ENCODE data around the gene C12orf56.

The C12orf56 gene, protein sequence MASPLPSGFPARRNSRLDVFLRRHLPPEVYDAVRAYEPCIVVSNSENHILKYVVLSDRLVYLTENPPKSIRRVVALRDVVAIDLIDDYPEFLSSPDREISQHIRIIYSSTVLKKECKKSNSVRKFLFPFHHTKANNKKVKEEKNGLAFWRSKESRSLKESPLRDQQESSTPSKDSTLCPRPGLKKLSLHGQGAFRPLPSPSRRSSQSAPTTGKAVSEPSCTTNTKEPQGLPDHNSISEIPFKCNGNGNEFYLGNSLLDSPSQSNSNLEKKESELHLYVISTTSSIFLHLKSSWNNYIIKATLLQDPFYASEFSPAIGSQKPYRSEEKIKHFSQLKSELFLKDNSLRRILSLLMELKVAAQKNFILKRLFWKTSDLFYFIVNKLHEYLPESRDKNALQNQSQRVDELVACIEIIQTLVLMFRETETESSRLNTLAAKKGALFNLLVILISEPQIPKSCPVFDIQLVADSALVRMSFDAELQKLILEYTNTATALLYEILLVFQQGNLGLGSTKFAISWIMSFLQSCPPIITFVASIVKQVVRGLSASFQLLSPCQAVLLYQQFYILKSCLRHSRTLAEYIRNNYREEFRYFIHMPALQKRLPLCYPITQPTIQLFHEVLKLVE

DNA sequence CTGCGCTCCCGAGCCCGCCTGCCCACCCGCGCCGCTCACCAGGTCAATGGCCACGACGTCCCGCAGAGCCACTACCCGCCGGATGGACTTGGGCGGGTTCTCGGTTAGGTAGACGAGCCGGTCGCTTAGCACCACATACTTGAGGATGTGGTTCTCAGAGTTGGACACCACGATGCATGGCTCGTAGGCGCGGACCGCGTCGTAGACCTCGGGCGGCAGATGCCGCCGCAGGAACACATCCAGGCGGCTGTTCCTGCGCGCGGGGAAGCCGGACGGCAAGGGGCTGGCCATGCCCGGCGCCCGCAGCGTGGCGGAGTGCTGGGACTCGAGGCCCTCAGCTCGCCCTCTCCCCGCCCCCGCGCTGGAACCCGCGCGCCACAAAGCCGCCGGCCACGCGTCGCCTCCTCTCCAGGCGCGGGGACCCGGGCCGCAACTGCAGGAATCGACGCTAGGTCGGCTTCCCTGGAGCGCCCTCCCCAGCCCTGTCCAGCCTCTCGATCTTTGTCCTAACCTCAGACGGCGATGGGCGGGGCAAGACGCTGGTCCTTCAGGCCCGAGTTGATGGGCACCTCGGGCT lies at the start of gene C12orf56:
Gene C12orf56, minus strand, starts transcription at position 484 of the 577 bp plus-strand sequence. Its CDS starts 193 bp downstream, at position 291.
- DNase-seq: no peak

DNA sequence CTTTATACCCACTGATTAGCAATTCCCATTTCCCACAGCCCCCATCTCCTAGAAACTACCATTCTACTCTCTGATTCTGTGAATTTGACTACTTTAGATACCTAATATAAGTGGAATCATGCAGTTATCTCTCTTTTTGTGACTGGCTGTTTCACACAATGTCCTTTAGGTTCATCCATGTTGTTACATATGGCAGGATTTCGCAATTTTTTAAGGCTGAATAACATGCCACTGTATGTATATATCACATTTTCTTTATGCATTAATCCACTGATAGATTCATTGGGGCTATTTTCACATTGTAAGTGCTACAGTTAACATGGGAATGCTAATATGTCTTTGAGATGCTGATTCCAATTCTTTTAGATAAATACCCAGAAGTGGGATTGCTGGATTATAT lies 49.5 kb upstream of the C12orf56 start:
- DNase-seq: no peak

DNA sequence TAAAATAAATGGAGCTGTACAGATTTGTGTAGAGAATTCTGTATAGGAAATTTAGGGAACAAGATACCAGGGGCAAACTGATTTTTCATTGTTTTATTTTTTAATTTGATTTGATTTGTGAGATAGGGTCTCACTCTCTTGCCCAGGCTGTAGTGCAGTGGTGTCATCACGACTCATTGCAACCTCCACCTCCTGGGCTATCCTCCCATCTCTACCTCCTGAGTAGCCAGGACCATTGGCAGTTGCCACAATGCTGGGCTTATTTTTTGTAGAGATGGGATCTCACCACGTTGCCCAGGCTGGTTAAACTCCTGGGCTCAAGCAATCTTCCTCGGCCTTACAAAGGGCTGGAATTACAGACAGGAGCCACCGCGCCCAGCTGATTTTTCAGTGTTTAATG lies 43.4 kb upstream of the C12orf56 start:
- no peak for DNase-seq

DNA sequence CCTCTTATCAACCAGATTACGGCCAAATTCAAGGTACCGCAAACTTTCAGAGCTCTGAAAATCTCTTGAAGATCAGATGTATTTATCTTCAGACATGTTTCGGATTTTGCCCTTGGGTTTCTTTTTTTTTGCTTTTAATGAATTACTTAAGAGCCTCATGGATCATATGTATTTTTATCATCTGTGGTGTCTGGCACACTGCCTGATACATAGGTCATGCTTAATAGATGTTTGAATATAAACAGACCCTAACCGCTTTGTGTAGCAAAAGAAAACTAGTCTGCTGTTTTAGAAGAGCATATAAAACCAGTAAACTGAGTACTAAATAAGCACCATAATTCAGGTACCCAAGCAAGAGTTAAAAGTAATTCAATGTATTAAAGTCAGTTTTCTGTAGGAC lies 41.2 kb upstream of the C12orf56 start:
- DNase-seq: no peak

DNA sequence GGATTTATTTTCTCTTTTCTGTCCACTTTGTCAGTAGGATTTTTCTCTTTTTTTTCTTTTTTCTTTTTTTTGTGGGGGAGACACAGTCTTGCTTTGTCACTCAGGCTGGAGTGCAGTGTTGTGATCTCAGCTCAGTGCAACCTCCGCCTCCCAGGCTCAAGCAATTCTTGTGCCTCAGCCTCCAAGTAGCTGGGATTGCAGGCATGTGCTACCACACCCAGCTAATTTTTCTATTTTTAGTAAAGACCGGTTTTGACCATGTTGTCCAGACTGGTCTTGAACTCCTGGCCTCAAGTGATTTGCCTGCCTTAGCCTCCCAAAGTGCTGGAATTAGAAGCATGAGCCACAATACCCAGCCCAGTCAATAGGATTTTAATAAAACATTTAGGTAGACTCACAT lies 40.3 kb upstream of the C12orf56 start:
- no peak for DNase-seq

DNA sequence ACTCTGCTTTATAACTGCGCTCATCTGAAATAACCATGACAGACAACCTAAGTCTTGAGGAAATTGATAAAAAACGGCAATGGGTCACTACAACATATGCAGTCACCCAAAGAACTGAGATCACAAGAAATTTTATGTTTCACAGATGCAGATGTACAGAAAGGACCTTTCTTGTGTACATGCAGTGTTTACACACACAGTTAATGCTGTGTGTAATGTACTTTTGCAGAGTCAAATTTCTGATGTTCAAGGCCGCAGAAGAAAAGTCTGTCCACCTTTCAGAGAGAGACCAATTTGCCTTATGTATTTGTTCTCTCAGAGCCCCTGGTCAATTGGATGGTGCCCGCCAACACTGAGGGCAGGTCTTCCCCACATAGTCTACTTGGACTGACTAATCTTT lies 38.4 kb upstream of the C12orf56 start:
- no peak for DNase-seq

DNA sequence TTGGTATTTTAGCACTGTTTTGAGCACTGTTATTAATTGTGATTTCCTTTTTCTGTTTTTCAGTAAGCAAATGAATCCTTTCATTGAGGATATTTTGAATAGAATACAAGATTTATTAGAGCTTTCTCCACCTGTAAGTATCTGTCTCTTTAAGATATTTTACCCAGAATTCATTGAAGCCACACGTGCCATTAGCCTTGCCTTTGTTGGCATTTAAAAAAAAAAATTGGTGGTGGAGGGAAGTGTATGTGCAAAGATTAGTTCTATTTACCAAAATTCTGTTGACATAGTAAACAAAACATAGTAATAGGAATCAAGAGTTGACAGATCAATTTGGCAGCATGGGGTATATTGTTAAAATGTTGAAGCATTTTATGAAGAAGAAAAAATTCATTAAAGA lies 37.4 kb upstream of the C12orf56 start:
- DNase-seq: no peak

DNA sequence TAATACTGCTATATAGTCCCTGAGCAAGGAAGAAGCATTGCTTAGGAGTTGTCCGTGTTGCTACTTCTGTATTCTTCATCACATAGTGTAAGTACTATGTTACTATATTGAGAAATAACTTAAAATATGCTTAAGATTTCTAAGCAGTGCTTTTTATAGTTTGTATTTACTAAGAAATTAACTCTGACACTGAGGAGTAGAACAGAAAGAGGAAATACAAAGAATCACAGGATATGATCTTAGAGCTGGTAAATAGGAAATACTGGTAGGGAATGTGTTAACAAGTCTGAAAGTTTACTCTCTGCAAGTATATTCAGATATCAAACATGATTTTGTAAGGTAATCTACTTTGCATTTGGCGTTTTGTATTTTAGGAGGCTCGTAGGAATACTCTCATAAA lies 29.1 kb upstream of the C12orf56 start:
- DNase-seq: no peak

DNA sequence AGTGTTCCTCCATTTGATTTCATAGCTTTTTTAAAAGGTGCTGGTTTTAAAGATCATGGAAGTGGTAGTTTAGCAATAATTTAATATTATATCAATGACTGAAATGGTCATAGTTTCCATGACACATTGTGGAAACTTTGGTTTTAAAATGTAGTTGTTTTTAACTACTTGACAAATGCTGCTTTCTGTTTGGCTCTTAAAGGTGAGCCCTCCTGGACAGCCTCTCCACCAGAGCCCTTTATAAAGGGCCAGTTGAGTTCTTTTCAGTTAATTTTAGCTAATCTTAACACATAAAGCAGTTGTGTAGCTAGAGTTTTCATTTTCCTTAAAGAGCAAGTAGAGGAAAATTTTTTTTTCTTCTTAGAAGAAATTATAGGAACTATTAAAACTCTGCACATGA lies 27.7 kb upstream of the C12orf56 start:
- DNase-seq: no peak

DNA sequence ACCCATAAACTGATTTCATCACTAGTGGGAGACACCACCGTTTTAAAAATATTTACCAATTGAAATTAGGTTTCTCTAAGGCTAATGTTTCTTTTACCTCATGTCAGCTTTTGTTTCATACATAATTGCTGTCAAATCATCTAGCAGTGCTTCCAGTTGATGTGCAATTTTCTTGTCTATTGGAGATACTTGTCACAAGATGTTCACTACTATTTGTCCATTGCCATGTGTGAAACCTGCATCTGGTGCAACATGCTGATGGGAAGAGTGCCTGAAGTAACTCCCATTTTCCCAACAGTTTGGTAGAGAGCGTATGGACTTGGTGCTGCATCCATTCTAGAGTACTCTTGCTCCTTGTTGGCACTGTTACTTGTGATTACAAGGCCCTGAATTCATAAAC lies 23.3 kb upstream of the C12orf56 start:
- DNase-seq: no peak

DNA sequence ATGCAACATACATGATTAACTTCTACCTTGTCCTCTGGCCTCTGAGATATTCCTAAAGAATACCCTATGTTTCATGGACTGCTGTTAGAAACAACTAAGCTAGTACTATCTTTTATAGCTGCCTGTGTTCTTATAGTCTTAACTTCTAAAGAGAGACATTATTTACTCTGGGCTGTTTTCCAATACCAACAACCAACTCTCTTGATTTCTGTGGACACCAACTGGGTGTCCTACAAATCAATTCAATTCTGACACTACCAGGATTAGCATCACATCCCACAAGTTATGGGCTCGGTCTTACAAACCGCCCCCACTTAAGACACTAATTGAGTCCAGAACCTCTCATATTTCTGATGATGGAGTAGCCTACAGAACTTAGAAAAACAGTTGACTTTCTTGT lies 21.9 kb upstream of the C12orf56 start:
- no peak for DNase-seq

DNA sequence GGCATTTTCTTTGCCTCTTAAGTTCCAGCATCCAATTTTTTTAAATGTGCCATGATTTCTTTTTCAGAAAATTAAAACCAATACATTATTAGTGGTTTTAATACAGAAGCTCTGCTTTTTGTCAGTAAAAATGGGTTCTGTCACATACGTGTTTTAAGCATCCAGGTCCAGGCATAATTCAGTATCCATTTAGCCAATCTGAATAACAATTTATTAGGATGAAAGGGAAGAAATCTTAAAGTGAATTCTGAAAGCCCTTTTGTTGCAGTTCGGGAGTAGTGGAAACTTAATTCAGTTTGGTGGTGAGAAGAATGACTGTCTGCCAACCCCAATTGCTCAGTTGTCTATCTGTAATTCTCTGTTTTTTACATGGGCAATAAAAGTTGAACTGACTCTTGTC lies 20.9 kb upstream of the C12orf56 start:
- no peak for DNase-seq

DNA sequence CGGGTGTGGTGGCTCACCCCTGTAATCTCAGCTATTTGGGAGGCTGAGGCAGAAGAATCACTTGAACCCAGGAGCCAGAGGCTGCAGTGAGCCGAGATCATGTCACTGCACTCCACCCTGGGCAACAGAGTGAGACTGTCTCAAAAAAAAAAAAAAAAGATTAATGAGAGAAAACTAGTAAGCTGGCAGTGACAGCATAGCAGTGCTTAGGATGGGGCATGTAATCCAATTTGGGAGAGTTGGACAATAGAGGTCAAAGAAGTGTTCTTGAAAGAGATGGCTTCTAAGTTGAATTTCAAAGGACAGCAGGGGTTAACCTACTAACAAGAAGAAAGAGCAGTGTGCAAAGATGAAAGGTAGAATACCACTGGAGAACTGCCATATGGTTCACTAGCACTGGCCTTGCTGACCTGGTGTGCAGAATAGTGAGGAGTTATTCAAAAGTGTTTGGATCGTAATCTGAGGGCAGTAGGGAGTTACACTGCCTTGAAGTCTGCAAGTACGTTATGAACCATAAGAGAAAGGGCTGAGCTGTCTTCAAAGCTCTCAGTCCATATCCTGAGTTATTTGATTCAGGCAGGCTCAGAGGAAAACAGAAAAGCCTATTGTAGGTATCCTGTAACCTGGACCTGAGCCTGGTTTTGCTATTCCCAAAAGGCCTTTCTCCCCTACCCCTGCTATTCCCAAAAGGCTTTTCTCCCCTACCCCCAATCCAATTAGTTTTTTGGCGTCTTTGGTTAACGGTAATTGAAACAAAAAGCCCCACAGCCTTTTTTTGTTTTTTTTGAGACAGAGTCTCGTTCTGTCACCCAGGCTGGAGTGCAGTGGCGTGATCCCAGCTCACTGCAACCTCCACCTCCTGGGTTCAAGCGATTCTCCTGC lies 17.0 kb upstream of the C12orf56 start:
- no peak for DNase-seq

DNA sequence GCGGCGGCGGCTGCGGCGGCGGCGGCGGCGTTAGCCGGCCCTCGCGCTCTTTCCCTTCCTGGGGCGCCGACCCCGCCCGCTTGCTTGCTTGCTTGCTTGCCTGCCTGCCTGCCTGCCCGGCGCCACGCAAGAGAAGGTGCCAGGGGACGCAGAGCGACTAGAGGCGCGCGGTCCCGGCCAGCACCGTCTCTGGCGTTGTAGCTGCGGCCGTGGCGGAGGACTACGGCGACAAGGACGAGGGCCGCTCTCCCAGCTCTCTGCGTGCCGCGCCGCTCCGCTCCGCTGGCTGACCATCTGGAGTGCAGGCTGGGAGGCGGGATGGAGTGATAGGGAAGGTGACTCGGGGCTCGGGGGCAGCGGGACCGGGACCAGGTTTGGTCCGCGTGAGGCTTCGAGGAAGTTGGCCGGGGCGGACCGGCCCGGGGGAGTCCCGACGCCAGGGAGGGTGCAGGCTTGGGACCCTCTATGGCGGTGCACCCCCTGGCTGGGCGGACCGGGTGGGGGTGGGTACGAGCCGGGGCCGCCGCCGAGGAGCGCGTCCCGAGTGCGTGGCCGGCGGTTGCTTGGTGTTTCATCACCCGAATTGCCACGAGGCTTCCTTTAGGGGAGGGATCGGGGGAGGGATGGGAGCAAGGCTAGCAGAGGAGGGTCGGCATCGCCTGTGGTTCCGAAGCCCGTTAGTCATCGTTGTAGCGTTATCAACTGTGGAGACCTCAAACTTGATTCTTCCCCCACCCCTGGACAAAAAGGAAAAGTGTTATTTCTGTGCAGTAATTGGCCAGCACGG lies 14.1 kb upstream of the C12orf56 start:
- DNase-seq: peak; percentile 42

DNA sequence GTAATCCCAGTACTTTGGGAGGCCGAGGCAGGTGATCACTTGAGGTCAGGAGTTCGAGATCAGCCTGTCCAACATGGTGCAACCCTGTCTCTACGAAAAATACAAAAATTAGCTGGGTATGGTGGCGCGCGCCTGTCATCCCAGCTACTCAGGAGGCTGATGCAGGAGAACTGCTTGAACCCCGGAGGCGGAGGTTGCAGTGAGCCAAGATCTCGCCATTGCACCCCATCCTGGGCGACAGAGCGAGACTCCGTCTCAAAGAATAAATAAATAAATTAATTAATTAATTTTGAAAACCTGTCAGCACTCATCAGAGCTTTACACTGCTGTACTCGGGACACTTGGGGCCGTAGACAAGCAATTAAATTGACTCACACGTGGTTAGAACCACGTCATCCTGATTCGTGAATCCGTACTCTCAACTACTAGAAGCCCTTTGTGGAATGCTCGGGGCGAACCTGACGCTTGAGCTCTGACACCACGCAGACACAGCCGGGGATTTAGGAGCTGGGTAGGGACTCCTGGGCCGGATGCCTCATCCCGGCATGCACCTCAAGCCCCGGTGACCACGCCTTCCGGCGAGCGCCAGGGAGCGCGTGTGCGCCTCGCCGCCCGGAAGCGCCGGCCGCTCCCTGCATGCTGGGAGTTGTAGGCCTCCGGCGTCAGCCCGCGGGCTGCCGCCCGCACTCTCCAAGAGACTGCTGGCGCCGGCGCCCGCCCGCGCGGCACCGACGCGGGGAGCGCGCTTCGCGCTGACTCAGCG lies 13.3 kb upstream of the C12orf56 start, which contains the start of gene XPOT:
Gene XPOT, plus strand, starts transcription at position 686 of the 763 bp plus-strand sequence. CDS start 5,644 bp downstream, outside the sequence.
- peak; percentile 95 for DNase-seq

DNA sequence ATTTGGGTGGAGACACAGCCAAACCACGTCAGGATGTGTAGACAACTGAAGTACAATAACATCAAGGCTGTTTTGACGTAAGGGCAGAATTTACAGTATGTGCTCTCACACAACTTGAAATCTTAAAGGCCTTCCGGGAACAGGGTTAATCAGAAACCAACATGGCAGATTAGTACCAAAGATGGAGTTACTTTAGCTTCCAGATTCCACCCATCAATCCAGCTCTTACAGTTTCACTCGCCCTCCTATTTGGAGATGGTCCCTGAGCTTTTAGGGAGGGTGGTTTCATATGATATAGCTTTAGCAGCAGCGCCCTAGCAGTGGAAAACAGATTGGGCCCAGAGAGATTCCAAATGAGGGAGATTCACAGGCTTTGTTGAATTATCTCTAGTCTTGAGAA lies 11.6 kb upstream of the C12orf56 start:
- DNase-seq: no peak

DNA sequence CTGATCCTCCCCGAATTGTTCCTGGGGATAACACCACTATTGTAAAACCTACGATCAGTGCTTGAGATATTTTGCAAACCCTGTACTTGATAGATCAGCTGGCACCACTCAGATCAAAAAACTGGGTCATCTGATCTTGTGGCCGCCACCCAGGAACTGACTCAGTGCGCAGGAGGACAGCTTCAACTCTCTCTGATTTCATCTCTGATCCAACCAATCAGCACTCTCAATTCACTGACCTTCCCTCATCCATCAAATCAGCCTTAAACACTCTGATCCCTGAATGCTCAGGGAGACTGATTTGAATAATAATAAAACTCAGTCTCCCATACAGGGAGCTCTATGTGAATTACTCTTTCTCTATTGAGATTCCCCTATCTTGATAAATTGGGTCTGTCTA lies 9.5 kb upstream of the C12orf56 start:
- peak; percentile 61 for DNase-seq

DNA sequence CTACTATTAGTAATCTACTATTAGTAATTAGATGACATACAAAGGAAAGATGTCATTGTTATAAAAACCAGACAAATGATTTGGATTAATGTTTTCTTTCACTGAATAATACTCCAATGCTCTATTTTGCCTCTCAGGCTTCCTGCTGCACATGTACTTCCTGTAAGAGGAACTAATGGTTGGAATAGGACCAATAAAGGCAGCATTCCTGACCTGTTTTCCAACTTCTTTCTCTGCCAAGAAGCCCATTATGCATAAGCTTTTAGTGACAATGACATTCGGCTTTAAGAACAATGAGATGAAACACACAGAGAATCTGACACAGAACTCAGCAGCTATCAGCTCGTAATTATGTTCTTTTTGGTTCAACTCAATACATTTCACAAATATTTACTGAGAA lies 5.2 kb upstream of the C12orf56 start:
- DNase-seq: no peak

DNA sequence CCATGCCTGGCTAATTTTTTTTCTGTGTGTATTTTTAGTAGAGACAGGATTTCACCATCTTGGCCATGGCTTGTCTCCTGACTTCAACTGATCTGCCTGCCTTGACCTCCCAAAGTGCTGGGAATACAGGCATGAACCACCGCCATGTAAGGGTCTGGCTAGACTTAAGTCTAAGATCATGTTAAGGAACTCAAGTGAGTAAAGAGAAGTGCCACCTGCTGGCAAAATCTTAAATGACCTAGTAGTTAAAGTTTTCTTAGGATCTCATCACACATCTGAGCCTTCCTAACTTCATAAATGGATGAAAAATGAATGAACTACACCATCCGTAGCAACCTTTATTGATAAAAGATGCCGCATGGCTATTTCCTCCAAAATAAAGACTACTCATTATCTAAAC lies 1.7 kb upstream of the C12orf56 start:
- DNase-seq: peak; percentile 44

DNA sequence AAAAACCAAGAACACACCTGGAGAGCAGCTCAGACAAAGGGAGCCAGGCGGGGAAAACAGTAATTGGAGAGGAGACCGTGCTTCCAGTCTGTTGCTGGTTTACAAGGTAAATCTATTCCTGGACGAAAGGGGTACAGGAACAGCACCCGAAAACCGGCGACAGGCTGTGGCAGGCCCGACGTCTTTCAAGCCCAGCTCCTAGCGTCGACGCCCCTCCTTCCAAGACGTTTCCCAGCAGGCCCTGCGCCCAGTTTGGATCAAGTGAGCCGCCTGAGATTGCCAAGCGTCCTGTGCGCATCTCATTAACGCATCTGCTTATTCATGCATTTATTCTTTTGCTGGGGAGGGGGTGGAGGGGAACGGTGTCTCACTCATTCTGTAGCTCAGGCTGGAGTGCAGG lies 1.4 kb downstream of the C12orf56 start:
- DNase-seq: no peak

DNA sequence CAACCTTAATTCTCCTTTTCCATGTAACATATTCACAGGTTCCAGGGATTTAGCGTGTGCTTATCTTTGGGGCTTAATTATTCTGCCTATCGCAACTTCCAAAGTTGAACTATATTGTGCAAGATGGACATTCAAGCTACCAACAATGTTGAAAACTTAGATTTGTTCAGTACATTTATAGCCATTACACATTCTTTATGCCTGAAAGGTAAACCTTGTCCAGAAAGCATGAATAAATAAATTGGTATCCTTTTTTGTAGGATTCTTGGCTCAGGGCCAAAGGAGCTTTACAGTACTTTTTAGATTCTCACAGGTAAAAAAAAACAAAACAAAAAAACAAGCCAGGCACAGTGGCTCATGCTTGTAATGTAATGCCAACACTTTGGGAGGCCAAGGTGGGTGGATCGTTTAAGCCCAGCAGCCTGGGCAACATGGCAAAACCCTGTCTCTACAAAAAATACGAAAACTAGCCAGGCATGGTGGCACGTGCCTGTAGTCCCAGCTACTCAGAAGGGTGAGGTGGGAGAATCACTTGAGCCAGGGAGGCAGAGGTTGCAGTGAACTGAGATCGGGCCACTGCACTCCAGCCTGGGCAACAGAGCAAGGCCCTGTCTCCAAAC lies 3.3 kb downstream of the C12orf56 start:
- DNase-seq: no peak
